ENCODE measurements around the gene ELOVL1.

GRCh38 chr1:43357251-43357650, 10.6 kb downstream of the ELOVL1 start:
- no peak for TF ChIP-seq CTCF (IDR thresholded peaks at IDR 0.05)
- no peak for TF ChIP-seq POLR2A (IDR thresholded peaks at IDR 0.05)
